Measurements from ENCODE around the gene CDCP2.

CDCP2 gene

DNA sequence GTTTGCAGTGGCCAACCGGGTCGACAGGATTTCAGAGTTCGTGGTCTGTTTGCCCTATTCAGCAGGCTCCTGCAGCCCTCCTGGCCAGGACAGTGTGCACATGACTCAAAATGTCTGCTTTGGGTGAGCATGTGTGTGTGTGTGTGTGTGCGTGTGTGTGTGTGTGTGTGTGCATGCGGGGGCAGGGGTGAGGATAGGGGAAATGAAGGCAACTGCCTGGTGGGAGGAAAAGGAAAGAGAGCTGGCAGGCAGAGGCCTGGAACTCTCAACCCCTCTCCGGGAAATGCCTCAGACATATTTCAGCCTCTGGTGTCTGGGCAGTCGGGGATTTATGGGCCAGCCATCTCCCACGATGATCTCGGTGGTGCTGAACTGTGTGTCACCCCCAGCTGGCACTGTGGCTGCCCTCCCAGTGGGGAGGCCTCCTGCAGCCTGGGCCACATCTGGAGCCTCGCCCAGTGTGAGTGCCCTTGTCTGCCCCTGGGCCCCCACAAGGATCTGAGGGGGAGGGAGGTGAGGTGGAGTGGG is 15.2 kb downstream of the CDCP2 start:
- no peak for DNase-seq (ENCODE audit: low read depth in 3 of 3)

DNA sequence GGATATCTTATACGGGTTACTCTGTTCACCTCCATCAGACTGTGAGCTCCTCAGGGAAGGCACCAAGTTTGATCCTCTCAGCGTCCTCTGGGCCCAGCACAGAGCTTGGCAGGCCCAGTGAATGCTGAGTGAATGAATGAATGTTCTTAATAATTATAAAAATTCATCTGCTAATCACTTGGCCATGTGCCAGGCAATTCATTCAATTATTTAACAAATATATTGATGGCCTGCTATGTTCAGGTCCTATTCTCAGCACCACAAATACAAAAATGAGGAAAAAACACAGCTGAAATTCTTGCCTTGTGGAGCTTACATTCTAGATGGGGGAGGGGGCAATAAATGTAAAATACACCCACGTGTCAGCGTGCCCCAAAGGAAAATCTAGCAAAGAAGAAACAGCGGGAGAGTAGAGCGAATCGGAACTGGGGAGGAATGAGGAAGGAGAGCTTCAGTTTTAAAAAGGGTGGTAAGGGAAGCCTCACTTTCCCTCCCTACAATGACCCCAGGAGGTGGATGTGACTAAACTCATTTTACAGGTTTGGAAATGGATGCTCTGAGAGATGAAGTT is 15.8 kb downstream of the CDCP2 start:
- no peak for DNase-seq (ENCODE audit: low read depth in 3 of 3)

- DNase-seq (ENCODE audit: low read depth in 3 of 3): no peak
Measured at GRCh38 chr1:54136269-54136896, 16.4 kb downstream of the CDCP2 start.

DNA sequence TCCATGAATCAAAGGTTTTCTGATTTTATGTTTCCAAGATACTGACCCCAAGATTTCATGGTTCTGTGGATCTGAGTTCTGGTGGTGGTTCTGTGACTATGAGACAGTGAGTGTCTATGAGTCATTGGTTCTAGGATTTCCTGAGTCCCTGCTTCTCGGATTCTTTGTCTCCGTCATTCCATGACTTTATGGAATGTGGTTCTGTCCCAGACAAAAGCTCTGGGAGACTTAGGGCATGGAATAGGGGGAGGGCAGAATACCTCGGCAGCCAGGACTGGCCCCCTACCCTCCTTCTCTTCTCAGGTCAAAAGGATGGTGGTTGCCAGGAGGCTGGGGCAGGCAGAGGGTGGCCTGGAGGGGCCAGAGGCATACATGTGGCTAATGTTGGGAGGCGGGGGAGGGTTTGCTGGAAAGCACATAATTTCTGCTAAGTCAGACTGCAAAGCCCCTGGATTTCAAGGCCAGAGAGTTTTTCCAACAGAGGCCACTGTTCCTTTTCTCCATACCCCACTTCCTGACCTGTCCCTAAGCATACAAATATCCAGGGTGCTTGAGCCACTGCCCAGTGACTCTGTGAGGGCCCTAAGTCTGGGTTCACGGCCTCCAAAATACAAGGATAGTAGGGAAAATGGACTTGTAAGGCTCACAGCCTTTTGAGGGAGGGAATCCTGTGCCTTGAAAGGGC is 17.2 kb downstream of the CDCP2 start:
- DNase-seq (ENCODE audit: low read depth in 3 of 3): no peak

- no peak for DNase-seq (ENCODE audit: low read depth in 3 of 3)
Measured at GRCh38 chr1:54134295-54134694, 18.5 kb downstream of the CDCP2 start.

DNA sequence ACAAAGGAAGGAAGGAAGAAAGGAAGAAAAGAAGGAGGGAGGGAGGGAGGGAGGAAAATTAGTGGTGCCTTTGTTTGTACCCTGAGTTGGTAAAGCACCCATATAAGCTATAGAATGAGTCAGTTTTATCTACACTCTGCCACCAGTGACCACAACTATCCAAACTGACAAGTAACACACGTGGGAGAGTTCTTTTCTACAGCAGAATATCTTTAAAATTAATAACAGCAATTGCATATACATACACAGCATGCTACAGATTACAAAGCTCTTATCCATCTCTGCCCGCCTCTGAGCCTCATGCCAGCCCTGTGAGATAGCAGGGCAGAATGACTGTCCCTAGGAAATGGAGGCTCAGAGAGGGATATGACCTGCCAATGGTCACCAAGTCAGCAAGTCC is 20.3 kb downstream of the CDCP2 start:
- DNase-seq (ENCODE audit: low read depth in 3 of 3): no peak

DNA sequence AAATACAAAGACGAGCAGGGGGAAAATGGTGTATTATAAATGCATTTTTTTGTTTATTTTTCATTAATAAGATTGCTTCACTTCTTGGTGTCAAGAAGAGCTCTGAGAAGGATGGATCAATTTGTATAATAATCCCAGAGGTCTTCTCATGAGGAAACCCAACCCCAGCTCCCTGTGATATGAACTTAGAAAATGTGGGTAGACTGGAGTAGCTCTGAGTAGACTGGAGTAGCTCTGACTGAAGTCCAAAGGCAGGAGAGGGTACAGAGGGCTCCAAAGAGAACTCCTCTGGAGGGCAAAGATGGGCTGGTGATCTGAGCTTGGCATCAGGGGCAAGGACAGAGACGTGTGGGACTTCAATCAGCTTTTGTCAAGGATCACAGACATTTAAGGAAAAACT is 21.4 kb downstream of the CDCP2 start:
- no peak for DNase-seq (ENCODE audit: low read depth in 3 of 3)

DNA sequence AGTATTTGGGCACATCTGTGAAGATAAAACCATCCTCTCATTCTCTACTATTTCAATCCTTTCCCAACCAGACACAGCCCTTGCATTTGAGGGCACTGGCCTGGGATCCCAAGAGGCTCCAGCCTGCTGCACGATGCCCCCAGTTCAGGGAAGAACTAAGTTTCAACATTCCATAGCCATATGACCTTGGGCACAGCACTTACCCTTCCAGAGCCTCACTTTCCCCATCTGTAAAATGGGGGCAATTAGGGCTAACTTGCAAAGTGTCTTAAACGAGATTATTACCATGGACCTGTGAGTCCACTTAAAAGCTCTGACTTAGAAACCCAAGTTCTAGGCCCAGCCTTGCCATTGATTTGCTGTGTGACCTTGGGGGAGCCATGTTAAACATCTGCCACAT is 22.9 kb downstream of the CDCP2 start:
- no peak for DNase-seq (ENCODE audit: low read depth in 3 of 3)

GRCh38 chr1:54127594-54128300 is 25.1 kb downstream of the CDCP2 start:
- DNase-seq (ENCODE audit: low read depth in 3 of 3): no peak

GRCh38 chr1:54126271-54126815 is 26.5 kb downstream of the CDCP2 start:
- DNase-seq (ENCODE audit: low read depth in 3 of 3): no peak

DNA sequence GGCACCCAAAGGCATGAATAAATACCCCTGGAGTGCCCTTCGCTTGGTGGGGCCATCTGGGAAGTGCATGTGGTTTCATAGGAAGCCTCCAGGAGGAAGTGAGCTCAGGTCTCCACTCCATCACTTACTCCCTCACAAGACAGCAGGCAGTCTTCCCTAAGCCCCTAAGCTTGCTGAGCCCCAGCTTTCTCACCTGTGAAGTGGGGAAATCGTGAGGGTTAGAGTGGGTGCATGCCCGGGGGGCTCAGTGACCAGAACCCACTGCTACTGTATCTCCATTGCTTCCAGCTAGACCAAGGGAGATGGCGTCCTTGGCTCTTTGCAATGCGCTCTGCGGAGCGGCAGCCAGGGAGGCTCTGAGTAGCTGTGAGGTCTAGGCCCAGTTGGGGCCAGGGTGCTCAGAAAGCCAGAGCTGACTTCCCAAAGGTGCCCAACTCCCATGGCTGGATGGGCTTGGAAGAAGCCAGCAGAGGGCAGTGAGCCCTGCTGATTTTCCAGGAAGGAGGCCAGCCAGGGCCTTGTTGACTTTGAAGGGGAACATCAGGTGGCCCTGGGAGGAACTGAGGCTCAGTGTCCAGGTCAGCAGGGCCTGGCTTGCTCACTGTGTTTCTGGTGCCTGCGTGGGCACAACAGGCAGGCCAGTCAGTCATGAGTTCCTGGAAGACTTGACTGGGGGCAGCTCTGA is 27.3 kb downstream of the CDCP2 start:
- no peak for DNase-seq (ENCODE audit: low read depth in 3 of 3)

DNA sequence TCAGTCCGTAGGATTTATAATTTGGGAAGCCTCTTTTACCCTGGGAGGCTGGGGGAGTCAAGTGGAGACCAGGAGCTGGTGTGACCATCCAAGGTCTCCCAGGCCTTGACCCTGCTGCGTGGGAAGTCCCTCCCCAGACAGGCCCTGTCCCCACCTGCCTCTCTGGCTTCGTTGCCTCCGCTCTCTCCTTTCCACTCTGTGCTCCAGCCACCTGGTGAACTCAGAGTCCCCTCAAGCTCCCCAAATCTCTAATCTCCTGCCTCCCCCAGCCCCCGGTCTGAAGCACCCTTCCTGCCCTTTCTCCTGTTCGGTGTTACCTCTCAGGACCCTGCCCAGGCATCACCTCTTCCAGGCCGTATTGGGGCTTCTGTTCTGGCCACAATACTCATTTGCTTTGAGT is 27.9 kb downstream of the CDCP2 start:
- no peak for DNase-seq (ENCODE audit: low read depth in 3 of 3)

DNA sequence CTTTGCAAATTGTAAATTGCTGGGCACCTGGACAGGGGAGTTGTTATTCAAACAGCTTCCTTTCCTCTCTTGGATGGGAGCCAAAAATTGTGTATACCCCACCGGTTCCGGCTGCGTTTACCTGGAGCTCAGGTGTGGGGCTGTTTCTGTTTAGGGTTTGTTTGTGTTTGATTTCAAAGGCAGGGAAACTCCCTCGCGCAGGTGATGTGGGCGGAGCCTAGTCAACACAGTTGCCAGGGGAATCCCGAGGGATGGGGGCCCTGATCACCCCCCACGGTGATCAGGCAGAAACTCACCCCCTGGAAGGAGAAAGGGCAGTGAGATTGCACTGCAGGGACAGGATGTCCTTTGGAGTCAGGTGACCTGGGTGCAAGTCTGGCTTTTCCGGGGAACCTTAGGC is 28.3 kb downstream of the CDCP2 start:
- no peak for DNase-seq (ENCODE audit: low read depth in 3 of 3)

DNA sequence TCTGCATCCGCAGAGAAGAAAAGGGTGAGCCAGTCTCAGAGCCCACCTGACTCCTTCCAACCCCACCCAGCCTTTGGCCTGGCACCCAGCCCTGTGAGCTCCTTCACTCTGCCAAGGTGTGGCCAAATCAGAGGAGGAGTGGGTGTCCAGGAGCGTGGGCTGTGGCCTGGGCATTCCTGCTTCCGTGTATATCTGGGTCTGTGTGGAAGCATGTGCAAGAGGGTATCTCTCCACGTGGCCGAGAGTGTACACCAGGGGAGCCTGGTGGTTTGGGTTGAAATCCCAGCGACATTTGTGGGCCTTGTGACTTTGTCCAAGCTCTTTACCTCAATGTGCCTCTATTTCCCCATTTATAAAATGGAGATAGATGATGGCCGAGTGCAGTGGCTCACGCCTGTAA is 29.8 kb downstream of the CDCP2 start:
- DNase-seq (ENCODE audit: low read depth in 3 of 3): no peak

DNA sequence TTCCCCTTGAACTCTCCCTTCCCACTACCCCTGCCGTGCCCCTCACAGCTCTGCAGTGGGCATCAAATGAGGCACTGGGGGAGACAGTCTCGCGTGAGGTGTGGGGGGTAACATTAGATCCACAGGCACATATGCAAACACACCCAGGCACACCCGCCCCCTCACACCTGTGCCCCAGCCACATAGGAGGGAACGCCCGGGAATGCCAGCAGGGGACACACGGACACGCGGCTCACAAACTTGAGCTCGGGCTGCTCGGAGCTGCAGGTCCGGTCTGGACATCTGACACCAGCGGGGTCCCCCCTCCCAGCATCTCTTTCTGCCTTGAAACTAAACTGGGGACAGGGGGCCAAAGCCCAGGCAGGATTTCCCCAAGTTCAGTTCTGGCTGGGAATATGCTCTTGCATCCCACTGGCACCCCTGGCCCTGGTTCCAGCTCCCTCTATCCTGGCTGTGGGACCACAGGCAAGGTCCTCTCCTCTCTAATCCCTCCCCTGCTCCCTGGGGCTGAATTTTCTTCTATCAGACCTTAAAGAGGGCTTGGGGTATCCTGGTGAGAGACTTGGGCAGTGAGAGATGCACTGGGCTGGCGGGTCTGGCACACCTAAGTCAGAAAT is 30.6 kb downstream of the CDCP2 start:
- no peak for DNase-seq (ENCODE audit: low read depth in 3 of 3)

- peak; percentile 45 to 62 (median 50) for DNase-seq (ENCODE audit: low read depth in 3 of 3)
Measured at GRCh38 chr1:54121482-54122134, 31.2 kb downstream of the CDCP2 start.

DNA sequence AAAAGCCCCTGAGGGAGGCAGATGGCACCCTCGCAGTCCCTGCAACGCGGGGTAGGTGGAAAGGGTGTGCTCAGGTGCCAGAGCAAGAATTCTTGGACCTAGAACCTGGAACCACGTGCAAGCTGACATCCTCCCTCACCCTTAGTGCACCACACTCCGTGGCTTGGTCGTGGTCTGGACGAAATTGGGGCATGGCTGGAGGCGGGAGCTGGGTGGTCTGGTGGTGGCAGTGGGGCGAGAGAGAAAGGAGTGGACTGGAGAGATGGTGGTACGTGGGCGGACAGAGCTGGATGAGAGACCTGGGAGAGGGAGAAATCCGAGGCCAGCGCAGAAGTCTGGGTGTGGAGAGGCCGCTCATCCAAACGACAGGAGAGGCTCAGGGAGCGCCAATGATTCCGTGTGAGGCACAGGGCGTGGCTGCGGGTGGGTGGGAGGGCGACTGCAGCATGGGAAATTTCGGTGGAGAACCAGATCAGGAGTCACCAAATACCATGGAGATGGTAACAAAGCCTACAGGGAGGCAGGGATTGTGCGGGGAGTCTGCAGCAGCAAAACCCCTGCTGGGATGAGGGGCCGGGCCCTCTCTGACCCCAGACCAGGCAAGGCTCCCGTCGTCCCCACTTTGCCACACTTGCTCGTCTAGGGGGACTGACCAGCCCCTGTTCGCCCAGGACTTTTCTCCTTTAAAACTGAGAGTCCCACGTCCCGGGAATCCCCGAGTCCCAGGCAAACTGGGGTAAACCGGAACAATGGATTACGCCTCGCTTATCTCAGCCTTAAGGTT is 31.9 kb downstream of the CDCP2 start:
- DNase-seq (ENCODE audit: low read depth in 3 of 3): no peak

DNA sequence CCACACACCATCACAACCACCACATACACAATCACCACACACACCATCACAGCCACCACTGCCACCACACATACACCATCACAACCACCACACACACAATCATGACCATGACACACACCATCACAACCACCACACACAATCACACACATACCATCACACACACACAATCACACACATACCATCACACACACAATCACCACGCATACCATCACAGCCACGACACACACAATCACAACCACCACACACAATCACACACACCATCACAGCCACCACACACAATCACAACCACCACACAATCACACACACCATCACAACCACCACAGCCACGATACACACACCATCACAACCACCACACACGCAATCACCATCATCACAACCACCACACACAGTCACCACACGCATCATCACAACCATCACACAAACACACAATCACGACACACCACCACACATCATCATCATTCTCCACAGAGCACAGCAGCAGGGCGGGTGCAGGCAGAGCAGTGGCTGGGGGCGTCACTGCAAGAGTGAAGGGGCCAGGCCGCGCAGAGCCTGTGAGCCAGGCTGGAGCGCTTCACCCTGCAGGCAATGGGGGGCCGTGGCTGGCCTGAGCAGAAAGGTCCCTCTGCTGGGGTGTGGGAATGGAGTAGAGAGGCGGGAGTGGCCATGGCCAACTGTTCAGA is 32.6 kb downstream of the CDCP2 start:
- no peak for DNase-seq (ENCODE audit: low read depth in 3 of 3)

DNA sequence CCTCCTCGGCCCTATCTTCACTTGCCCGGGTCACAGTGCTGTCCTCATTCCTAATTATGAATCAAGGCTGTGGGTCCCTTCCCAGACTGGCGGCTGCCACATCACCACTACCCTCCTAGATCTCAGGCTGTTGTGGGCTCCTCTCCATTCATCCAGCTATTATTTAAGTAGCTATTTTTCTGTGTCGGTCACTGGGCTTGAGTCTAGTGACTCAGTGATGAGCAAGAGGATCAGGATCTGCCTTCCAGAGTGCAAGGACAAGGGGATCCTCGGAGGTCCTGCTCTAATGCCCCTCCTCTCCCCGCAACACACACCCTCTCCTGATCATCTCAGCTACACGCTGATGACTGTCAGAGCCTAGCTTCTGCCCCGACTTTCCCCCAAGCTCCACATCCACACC is 34.1 kb downstream of the CDCP2 start:
- DNase-seq (ENCODE audit: low read depth in 3 of 3): no peak

Data from stimulated activated CD4-positive, alpha-beta T cell treated with anti-CD3 and anti-CD28 coated beads, TNF-alpha, amount 100 ng/mL, for 48 hours (primary cell).